Activated CD8-positive, alpha-beta memory T cell treated with anti-CD3 and anti-CD28 coated beads, Interleukin-2, amount 10 ng/mL, durations not matched to agents 7 days and 5 days (primary cell): ENCODE results near the gene IGFBPL1. TPM values are rescaled to one million over a fixed set of nuclear protein-coding genes. Genes with fewer than 3 reads are reported as not detected.

Source experiments
- ATAC-seq: fragments of 150-1000 bp; cut with Tn5 transposase; one replicate; pipeline ENCODE4 v1.10.0; 2021; ENCODE audit warnings: moderate library complexity
- CTCF ChIA-PET: fragments of 350-600 bp; sonication (Branson Sonifier 250); formaldehyde crosslinking; loops from one replicate; lab custom pipeline; 2021; ENCODE audit warnings: antibody characterized with exemption; lab: Charles Lee
- DNase-seq: peaks from one replicate; pipeline ENCODE4 v3.0.0-alpha.2; 2020
- H3K27ac Mint-ChIP-seq: one replicate; pipeline ENCODE4 v1.8.0; 2021; ENCODE audit warnings: mild to moderate bottlenecking, mixed read lengths
- H3K27me3 Mint-ChIP-seq: one replicate; pipeline ENCODE4 v1.8.0; 2021; ENCODE audit warnings: mixed read lengths
- H3K36me3 Mint-ChIP-seq: one replicate; pipeline ENCODE4 v1.8.0; 2021; ENCODE audit warnings: mild to moderate bottlenecking, mixed read lengths
- H3K4me1 Mint-ChIP-seq: one replicate; pipeline ENCODE4 v1.8.0; 2021; ENCODE audit warnings: mixed read lengths
- H3K4me3 Mint-ChIP-seq: one replicate; pipeline ENCODE4 v1.8.0; 2021; ENCODE audit warnings: mild to moderate bottlenecking, moderate library complexity, mixed read lengths
- H3K9me3 Mint-ChIP-seq: one replicate; pipeline ENCODE4 v1.8.0; 2022; ENCODE audit warnings: low read depth, mixed read lengths
- total RNA-seq, 2 experiments: library from RNA; stranded (reverse); gene quantifications; one replicate each; pipeline ENCODE4 v1.2.3, GENCODE V29; 2021

The IGFBPL1 gene
- total RNA-seq, 2 experiments from 2014 or later: not detected

DNA sequence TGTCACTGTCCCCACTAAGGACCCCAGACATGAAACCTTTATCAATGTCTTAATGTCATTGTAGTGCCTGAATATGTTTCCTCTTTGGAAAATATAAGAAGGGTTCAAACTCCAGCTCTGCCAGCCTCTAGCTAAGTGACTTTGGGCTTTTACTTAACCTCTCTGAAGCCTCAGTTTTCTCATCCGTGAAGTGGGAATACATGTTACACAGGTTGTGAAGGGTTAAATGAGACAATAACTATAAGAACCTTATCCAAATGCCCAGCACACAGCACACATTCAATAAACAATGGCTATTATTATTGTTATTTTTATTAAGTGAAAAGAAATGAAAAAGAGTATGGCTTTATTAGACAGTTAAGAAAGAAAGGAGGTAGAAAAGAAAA, 15.7 kb upstream of the IGFBPL1 start:
- DNase-seq (no peak), ATAC-seq (no peak)
- no peak overlapping the region for H3K27ac Mint-ChIP-seq
- no peaks in the 10 kb centered on the region for H3K4me1 Mint-ChIP-seq
- peaks cover 9% of the 10 kb centered on the region for H3K27me3 Mint-ChIP-seq
- no peaks in the 10 kb centered on the region for H3K9me3 Mint-ChIP-seq
- no peaks in the 10 kb centered on the region for H3K36me3 Mint-ChIP-seq
- CTCF ChIA-PET: no interaction called here
- no peak overlapping the region for H3K4me3 Mint-ChIP-seq

DNA sequence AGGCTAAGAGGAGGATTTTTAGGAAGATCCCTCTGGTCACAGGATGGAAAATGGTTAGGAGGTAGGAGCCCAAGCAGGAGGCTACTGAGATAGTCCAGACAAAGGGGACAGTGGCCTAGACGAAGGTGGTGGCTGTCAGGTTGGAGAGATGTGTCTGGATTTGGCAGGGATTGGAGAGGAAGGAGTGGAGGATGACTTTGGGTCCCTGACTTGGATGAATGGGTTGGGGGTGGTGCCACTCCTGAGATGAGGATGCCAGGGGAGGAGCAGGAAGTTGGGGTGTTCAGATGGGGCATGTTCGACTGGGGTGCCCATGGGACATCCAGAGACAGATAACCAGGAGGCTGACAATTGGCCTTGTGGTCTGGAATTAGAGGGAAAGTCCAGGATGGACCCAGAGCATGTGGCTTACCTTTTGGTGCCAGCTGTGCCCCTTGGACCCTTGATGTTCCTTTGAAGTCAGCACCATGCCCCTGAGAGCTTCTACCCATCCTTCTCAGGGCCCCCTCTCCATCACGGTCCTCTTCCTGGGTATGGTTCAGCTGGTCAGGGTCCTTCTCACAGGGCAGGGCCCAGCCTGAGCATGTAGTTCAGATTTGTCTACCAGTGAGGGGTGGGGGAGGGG, 15.1 kb upstream of the IGFBPL1 start:
- Mint-ChIP-seq H3K27me3 (peaks cover 8% of the 10 kb centered on the region), H3K9me3 (no peaks in the 10 kb centered on the region), H3K27ac (no peak overlapping the region), H3K4me3 (no peak overlapping the region), H3K4me1 (no peaks in the 10 kb centered on the region), H3K36me3 (no peaks in the 10 kb centered on the region)
- CTCF ChIA-PET: no interaction called here
- no peak for ATAC-seq
- DNase-seq: no peak

DNA sequence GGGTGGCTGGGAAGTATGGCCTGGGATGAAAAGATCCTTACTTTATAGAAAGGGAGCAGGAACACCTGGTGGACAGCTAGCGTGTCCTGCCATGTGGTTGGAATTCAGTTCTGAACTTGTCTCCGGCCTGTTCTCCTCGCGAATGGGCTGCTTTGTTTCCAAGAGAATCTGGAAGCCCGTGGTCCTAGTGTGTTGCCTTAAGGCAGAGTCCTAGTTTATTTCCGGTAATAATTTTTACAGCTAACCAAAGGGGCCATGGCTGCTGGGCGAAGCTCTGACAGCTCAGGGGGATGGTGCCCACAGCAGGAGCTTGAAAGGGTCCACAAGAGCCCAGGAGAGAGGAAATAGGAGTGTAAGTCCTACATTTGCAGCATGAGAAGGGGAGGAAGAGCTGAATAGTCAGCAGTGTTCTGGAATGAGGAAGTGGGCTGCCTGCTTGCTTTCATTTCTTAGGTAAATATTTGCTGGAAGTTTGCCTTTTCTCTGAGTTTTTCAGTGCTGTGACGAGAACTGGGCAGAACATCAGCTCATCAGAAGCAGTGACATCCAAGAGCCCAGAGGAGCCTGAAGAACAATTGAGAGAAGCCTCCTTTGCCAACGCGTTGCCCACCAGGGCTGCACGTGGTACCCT, 13.1 kb upstream of the IGFBPL1 start:
- DNase-seq (no peak), ATAC-seq (no peak)
- Mint-ChIP-seq H3K36me3 (no peaks in the 10 kb centered on the region), H3K27me3 (peaks cover 16% of the 10 kb centered on the region), H3K4me1 (no peaks in the 10 kb centered on the region), H3K27ac (no peak overlapping the region), H3K9me3 (no peaks in the 10 kb centered on the region), H3K4me3 (no peak overlapping the region)
- CTCF ChIA-PET: no interaction called here

DNA sequence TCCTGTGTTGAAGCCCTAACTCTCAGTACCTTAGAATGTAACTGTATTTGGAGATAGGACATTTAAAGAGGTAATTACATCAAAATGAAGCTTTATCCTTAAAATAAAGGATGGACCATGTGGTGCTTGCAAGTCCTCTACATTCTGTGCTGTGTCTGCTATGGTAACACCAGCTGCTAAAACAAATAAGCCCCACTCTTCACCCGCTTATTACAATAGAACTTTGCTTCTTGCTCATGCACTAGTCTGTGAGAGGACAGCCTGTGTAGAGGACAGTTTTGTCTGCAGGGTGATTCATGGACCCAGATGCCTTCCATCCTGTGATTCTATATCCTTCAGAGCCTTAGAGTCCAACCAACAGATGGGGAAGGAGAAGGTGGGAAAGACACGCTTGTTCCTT, 12.5 kb upstream of the IGFBPL1 start:
- Mint-ChIP-seq H3K4me1 (no peaks in the 10 kb centered on the region), H3K27me3 (peaks cover 16% of the 10 kb centered on the region), H3K36me3 (no peaks in the 10 kb centered on the region), H3K9me3 (no peaks in the 10 kb centered on the region), H3K4me3 (no peak overlapping the region), H3K27ac (no peak overlapping the region)
- CTCF ChIA-PET: no interaction called here
- DNase-seq (no peak), ATAC-seq (no peak)

DNA sequence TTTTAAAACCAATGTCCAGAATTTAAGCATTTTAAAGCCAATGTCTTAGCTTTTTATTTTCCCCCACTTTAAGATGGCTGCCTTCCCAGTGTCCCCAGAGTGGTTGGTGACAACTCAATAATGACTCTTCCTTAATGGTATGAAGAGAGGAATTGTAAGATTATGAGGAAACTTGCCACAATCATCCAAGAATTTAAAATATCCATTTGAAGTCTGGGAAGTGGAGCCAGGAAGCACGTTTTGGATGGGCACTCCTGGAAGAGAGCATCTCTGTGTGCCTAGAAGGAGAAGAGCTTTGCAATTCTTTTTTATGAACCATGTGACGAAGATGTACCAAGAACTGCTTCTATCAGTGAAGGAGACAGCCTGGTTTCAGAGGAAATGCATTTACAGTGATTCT, 11.3 kb upstream of the IGFBPL1 start:
- Mint-ChIP-seq H3K36me3 (no peaks in the 10 kb centered on the region), H3K4me1 (peaks cover 4% of the 10 kb centered on the region), H3K27ac (no peak overlapping the region), H3K9me3 (no peaks in the 10 kb centered on the region), H3K4me3 (no peak overlapping the region), H3K27me3 (peaks cover 18% of the 10 kb centered on the region)
- ATAC-seq (no peak), DNase-seq (no peak)
- CTCF ChIA-PET: interaction anchor here (1.8 kb wide), 1 partner anchor 42 kb away, joined by 3 read pairs; no protein-coding TSS in a partner anchor

DNA sequence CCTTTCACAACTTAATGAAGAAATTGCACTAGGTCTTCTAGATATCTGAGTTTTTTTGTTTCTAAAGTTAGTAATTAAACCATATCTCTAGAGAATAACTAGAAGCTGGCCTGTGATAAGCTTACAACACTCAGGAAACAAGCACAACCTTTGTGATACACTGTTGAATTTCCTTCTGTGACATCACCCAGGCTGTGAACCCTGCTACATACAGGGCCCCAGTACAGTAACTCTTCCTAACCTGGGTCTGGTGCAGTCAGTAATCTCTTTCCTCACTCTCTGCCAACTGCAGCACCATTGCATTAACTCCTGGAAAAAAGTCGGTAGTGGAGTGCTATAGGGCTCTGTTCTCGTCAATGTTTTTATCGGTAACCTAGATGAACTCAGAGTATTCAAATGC, 10.6 kb upstream of the IGFBPL1 start:
- Mint-ChIP-seq H3K9me3 (no peaks in the 10 kb centered on the region), H3K27me3 (peaks cover 19% of the 10 kb centered on the region), H3K4me3 (no peak overlapping the region), H3K36me3 (no peaks in the 10 kb centered on the region), H3K27ac (no peak overlapping the region), H3K4me1 (peaks cover 4% of the 10 kb centered on the region)
- no peak for ATAC-seq
- CTCF ChIA-PET: interaction anchor here (1.8 kb wide), 1 partner anchor 42 kb away, joined by 3 read pairs; no protein-coding TSS in a partner anchor
- no peak for DNase-seq

DNA sequence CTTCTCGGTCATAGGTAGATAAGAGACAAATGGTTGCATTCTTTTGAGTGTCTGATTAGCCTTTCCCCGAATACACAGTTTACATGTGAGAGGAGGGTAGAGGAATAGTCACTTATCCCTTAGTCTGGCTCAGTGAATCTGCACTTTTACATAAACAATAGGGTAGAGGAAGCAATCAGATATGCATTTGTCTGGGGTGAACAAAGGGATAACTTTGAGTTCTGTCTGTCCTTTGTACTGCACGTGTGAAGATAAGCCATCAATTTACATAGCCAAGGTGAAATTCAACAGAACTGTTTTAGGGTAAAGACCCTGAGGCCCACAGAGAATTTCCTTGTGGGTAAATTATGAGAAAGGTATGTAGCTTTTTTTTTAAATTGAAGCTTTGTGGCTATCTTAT, 10.1 kb upstream of the IGFBPL1 start:
- no peak overlapping the region for H3K27ac Mint-ChIP-seq

DNA sequence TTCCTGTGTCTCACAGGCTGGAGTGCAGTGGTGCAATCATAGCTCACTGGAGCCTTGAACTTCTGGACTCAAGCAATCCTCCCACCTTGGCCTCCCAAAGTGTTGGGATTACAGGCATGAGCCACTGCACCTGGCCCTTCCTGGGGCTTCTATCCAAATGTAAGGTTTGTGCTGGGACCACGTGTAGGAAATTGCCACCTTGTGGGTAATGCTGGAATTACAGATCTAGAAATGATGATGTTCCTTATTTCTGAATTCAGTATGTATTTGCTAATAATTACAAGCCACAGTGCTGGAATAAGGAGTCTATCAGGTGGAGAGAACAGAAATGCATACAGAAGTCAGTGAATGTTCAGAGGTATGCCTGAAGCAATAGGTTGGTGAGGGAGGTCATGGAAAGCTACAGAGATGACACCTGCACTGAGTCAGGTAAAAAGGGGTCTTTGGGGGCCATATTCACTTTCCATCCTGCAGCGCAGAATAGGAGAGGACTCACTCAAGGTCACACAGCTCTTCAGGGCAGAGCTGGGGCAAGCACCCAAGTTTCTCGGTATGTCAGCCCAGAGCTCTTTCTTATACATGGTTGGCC, 8.8 kb upstream of the IGFBPL1 start:
- Mint-ChIP-seq H3K9me3 (no peaks in the 10 kb centered on the region), H3K4me3 (no peak overlapping the region), H3K27me3 (peaks cover 20% of the 10 kb centered on the region), H3K27ac (no peak overlapping the region), H3K36me3 (no peaks in the 10 kb centered on the region), H3K4me1 (peaks cover 4% of the 10 kb centered on the region)
- CTCF ChIA-PET: interaction anchor here (0.7 to 1.7 kb wide), 4 partner anchors 22 to 519 kb away, joined by 3 to 8 read pairs (median 3); partner anchors contain the start of gene SHB
- ATAC-seq (no peak), DNase-seq (no peak)

More for the DNA sequence above, 10.1 kb upstream of the IGFBPL1 start:
- Mint-ChIP-seq H3K9me3 (no peaks in the 10 kb centered on the region), H3K4me3 (no peak overlapping the region), H3K36me3 (no peaks in the 10 kb centered on the region), H3K27me3 (peaks cover 19% of the 10 kb centered on the region), H3K4me1 (peaks cover 4% of the 10 kb centered on the region)
- CTCF ChIA-PET: interaction anchor here (1.8 kb wide), 1 partner anchor 41 kb away, joined by 3 read pairs; no protein-coding TSS in a partner anchor
- DNase-seq (no peak), ATAC-seq (no peak)

DNA sequence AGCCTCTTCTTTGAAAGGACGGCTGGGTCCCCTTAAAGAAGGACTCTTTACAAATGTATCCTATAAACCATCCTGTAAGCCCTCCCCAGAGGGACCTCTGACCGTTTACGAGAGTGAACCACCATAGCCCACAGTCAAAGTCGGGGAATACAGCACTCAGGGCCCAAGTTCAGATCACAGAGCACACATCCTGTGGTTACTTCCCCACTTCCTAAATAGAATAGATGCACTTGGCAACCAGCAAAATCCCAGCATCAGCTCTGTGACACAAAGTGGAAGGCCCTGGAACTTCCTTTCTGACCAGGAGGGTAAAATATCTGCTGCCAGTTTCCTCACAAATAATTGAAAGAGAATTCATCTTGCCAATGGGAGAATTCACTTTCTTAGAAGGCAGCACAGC, 6.9 kb upstream of the IGFBPL1 start:
- peaks cover 36% of the 10 kb centered on the region for H3K27me3 Mint-ChIP-seq
- H3K36me3 Mint-ChIP-seq: no peaks in the 10 kb centered on the region
- peaks cover 4% of the 10 kb centered on the region for H3K4me1 Mint-ChIP-seq
- H3K27ac Mint-ChIP-seq: no peak overlapping the region
- ATAC-seq: no peak
- H3K9me3 Mint-ChIP-seq: no peaks in the 10 kb centered on the region
- no peak for DNase-seq
- CTCF ChIA-PET: interaction anchor here (1.7 kb wide), 1 partner anchor 517 kb away, joined by 8 read pairs; no protein-coding TSS in a partner anchor
- H3K4me3 Mint-ChIP-seq: no peak overlapping the region

DNA sequence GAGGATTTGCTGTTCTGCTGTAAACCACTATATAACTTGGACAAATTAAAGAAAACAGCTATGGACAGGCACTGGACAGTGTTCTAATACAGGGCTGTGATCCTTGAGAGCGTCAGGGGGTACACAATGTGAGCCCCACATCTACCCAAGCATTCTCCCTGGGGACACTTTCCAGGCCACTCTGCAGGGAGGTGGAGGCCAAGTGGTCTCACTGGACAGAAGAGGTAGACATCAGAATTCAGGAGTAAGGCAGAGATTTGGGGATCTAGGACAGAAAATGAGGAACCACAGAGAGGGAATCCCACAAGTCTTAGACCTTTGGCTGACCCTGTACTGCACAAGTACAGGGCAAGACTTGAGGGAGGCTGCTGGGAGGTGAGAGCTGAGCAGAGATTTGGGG, 3.8 kb upstream of the IGFBPL1 start:
- no peak overlapping the region for H3K4me3 Mint-ChIP-seq
- peaks cover 7% of the 10 kb centered on the region for H3K4me1 Mint-ChIP-seq
- ATAC-seq (no peak), DNase-seq (no peak)
- no peak overlapping the region for H3K27ac Mint-ChIP-seq
- H3K36me3 Mint-ChIP-seq: no peaks in the 10 kb centered on the region
- peaks cover 47% of the 10 kb centered on the region for H3K27me3 Mint-ChIP-seq
- CTCF ChIA-PET: interaction anchor here (0.9 kb wide), 1 partner anchor 11 kb away, joined by 3 read pairs; no protein-coding TSS in a partner anchor
- H3K9me3 Mint-ChIP-seq: no peaks in the 10 kb centered on the region

DNA sequence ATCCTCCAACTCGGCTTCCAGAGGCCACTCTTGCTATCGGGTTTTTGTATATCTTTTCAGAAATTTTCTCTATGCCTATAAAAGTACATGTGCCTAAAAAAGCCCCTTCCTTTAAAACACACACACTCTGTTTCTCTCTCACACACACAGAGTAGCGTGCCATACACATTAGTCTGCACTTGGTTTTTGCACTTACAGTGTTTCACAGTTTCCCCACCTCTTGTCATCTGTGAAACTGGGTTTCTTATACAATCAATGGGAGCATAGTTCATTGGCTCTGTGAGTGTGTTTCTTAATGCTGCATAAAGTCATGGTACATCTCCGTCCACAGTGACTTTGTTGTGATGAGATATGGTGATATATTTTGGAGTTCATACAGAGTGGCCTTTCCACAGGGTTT, 664 bp upstream of the IGFBPL1 start:
- CTCF ChIA-PET: no interaction called here
- peaks cover 3% of the 10 kb centered on the region for H3K4me1 Mint-ChIP-seq
- H3K9me3 Mint-ChIP-seq: no peaks in the 10 kb centered on the region
- no peak overlapping the region for H3K27ac Mint-ChIP-seq
- no peak overlapping the region for H3K4me3 Mint-ChIP-seq
- DNase-seq (no peak), ATAC-seq (no peak)
- H3K36me3 Mint-ChIP-seq: no peaks in the 10 kb centered on the region
- H3K27me3 Mint-ChIP-seq: peaks cover 61% of the 10 kb centered on the region

DNA sequence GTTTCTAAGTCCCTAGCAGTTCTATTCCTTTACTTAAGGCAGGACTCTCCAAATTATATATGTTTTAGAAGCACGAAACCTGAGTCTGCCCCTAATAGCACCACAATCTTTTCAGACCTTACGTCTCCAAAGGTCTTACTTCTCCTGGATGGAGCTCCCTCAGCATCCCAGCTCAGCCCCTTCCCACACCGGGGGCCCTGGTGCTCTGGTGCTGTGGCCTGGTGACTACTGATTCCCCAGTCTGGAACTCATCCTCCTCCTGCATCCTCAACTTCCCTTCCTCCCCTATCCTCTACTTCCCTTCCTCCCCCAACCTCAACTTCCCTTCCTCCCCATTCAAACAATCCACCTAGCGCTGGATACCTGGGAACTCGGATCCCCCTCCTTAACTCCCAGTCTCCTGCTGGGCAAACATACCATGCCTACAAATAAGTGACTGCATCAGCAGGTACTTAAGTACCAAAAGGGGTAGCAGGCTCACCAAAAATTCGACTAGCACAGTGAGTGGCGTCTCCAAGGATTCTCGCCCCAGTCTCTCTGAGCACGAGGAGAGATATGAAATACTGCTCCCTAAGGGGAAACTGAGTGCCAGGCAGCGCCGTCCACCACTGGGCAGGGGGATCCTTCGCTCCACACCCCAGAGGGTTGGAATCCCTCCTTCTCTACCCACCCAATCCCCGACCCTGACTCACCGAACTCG, 831 bp downstream of the IGFBPL1 start:
- no peaks in the 10 kb centered on the region for H3K36me3 Mint-ChIP-seq
- CTCF ChIA-PET: no interaction called here
- peaks cover 68% of the 10 kb centered on the region for H3K27me3 Mint-ChIP-seq
- no peaks in the 10 kb centered on the region for H3K9me3 Mint-ChIP-seq
- H3K4me1 Mint-ChIP-seq: peaks cover 3% of the 10 kb centered on the region
- H3K27ac Mint-ChIP-seq: no peak overlapping the region
- H3K4me3 Mint-ChIP-seq: no peak overlapping the region
- DNase-seq (no peak), ATAC-seq (no peak)

DNA sequence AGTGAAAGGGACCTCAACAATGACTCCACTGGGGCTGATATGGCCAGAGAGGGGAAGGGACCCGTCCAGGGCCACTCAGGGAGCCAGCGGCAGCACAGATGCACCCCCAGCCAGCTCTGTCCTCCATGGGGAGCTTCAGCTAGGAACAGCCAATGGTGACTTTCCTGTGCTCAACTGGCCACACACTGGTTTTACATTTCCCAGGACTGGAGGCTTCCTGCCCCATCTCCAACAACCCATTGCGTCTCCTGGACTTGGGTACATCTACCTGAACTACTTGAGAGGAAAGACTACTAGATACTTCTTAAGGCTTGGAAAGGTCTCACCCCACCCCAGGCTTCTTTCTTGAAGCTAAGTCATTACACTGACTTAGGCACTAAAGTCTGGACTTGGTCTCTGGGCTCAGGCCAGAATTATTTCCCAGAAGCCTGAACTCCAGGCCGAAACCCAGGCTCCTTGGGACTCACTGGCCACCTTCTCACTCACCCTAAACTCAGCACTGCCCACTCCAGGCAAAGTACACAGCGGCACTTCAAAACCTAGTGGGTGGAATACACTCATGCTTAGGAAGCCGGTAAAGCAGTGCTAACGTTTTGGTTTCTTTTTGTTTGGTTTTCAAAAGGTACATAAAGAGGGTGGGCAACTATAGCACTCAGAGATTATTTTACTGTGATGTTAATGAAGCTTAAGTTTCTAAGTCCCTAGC, 1.5 kb downstream of the IGFBPL1 start:
- no peaks in the 10 kb centered on the region for H3K9me3 Mint-ChIP-seq
- H3K36me3 Mint-ChIP-seq: no peaks in the 10 kb centered on the region
- H3K27ac Mint-ChIP-seq: no peak overlapping the region
- no peak for ATAC-seq
- peaks cover 64% of the 10 kb centered on the region for H3K27me3 Mint-ChIP-seq
- H3K4me1 Mint-ChIP-seq: peaks cover 3% of the 10 kb centered on the region
- CTCF ChIA-PET: no interaction called here
- no peak overlapping the region for H3K4me3 Mint-ChIP-seq
- DNase-seq: no peak
